Colonic mucosa (tissue), 4 donors: ENCODE data around the gene PFKFB4. TPM values are rescaled to one million over a fixed set of nuclear protein-coding genes. Genes with fewer than 3 reads are reported as not detected.
"Not testable (repeated sequence)": the region's sequence is repeated elsewhere in the genome, so short reads cannot be mapped to it uniquely, and the experiment has no call there.

Experiments
- DNase-seq: peaks from one replicate; pipeline ENCODE4 v3.0.0-alpha.2; 2020
- H3K27ac ChIP-seq: fragments of 200-600 bp; one replicate; pipeline ENCODE4 v1.8.0; 2021
- H3K27me3 ChIP-seq: fragments of 200-600 bp; one replicate; pipeline ENCODE4 v1.8.0; 2021
- H3K36me3 ChIP-seq: fragments of 200-600 bp; one replicate; pipeline ENCODE4 v1.8.0; 2021
- H3K4me1 ChIP-seq: fragments of 200-600 bp; one replicate; pipeline ENCODE4 v1.8.0; 2021; ENCODE audit warnings: mild to moderate bottlenecking
- H3K4me3 ChIP-seq: fragments of 200-600 bp; one replicate; pipeline ENCODE4 v1.8.0; 2021
- H3K9ac ChIP-seq, 2 donors: one replicate each; pipeline ENCODE4 v1.7.0; 2013; ENCODE audit warnings: control low read depth in 2 of 2, low read depth in 2 of 2, low read length in 2 of 2
- H3K9me3 ChIP-seq: fragments of 200-600 bp; one replicate; pipeline ENCODE4 v1.8.0; 2021
- CTCF ChIP-seq: fragments of 200-600 bp; IDR thresholded peaks from one replicate; pipeline ENCODE4 v1.8.0; 2022; ENCODE audit warnings: antibody characterized with exemption, mild to moderate bottlenecking
- intact Hi-C: fragments of 100-400 bp; cut with DNase I; formaldehyde crosslinking; loops from one replicate; pipeline ENCODE4 v1.14.1; 2022
- total RNA-seq, 2 donors: library from RNA; stranded (reverse); fragmentation: NEBNext Ultra II Directional in 1 of 2; extraction: Animal tissue kit (Norgen Biotek cat#: 25700) in 1 of 2; gene quantifications; one replicate each; pipeline ENCODE4 v1.2.1, GENCODE V29; 2021
- donor health status: healthy.
- donor health status: DM: no; HTN: no; CAD: no.
- donor health status: DM: no; HTN: no; CAD: no.

The PFKFB4 gene
- total RNA-seq, 2 donors from 2014 or later, result 8.1 to 51.0 TPM

GRCh38 chr3:48486952-48487351, 69.7 kb downstream of the PFKFB4 start:
- no peaks in the 10 kb centered on the region for H3K27me3 ChIP-seq
- no peaks in the 10 kb centered on the region for H3K36me3 ChIP-seq
- intact Hi-C loops, result no loop called here
- no peak for DNase-seq
- no peak overlapping the region for H3K27ac ChIP-seq
- no peak for TF ChIP-seq CTCF
- no peaks in the 10 kb centered on the region for H3K4me1 ChIP-seq
- no peak overlapping the region for H3K4me3 ChIP-seq
- no peak overlapping the region for H3K9ac ChIP-seq
- H3K9me3 ChIP-seq, result no peaks in the 10 kb centered on the region

GRCh38 chr3:48482822-48483221, 73.8 kb downstream of the PFKFB4 start:
- H3K36me3 ChIP-seq, H3K27ac ChIP-seq, intact Hi-C loops, H3K27me3 ChIP-seq, H3K9me3 ChIP-seq, H3K4me1 ChIP-seq, H3K4me3 ChIP-seq, DNase-seq, H3K9ac ChIP-seq: not testable (repeated sequence)

- DNase-seq, H3K9me3 ChIP-seq: not testable (repeated sequence)
Observed at GRCh38 chr3:48480891-48481290, 75.7 kb downstream of the PFKFB4 start.

GRCh38 chr3:48478626-48479555, 77.7 kb downstream of the PFKFB4 start:
- no peak for TF ChIP-seq CTCF
- no peak for DNase-seq
- Histone ChIP-seq H3K4me3 (no peak overlapping the region), H3K27me3 (no peaks in the 10 kb centered on the region), H3K36me3 (no peaks in the 10 kb centered on the region), H3K9me3 (no peaks in the 10 kb centered on the region), H3K27ac (no peak overlapping the region), H3K9ac (no peak overlapping the region), H3K4me1 (no peaks in the 10 kb centered on the region)
- intact Hi-C loops, result no loop called here

More at GRCh38 chr3:48480891-48481290, 75.7 kb downstream of the PFKFB4 start:
- H3K4me3 ChIP-seq, H3K4me1 ChIP-seq, H3K27me3 ChIP-seq, H3K36me3 ChIP-seq, H3K9ac ChIP-seq, intact Hi-C loops, H3K27ac ChIP-seq: not testable (repeated sequence)

GRCh38 chr3:48477959-48478520, 78.6 kb downstream of the PFKFB4 start:
- Histone ChIP-seq H3K27ac (no peak overlapping the region), H3K9ac (no peak overlapping the region), H3K27me3 (no peaks in the 10 kb centered on the region), H3K4me3 (no peak overlapping the region), H3K9me3 (no peaks in the 10 kb centered on the region), H3K36me3 (no peaks in the 10 kb centered on the region), H3K4me1 (peaks cover 4% of the 10 kb centered on the region)
- intact Hi-C loops, result no loop called here
- no peak for TF ChIP-seq CTCF
- DNase-seq, result no peak

GRCh38 chr3:48476426-48477053, 80.1 kb downstream of the PFKFB4 start:
- H3K36me3 ChIP-seq, result no peaks in the 10 kb centered on the region
- intact Hi-C loops, result no loop called here
- no peak for TF ChIP-seq CTCF
- no peak overlapping the region for H3K9ac ChIP-seq
- DNase-seq, result no peak
- no peak overlapping the region for H3K4me3 ChIP-seq
- H3K27ac ChIP-seq, result no peak overlapping the region
- peaks cover 11% of the 10 kb centered on the region for H3K4me1 ChIP-seq
- H3K27me3 ChIP-seq, result no peaks in the 10 kb centered on the region
- no peaks in the 10 kb centered on the region for H3K9me3 ChIP-seq
